ENCODE data around the gene BEST3.

GRCh38 chr12:69666798-69667197 lies 32.3 kb downstream of the BEST3 start:
- TF ChIP-seq CTCF (IDR thresholded peaks at IDR 0.05): no peak
- TF ChIP-seq POLR2A (IDR thresholded peaks at IDR 0.05): no peak

Measured in adrenal gland (tissue), 5 donors.